GM18870 (cell line): ENCODE measurements around the gene C12orf42.

ENCODE experiments used
- ATAC-seq: cut with Tn5 transposase; IDR thresholded peaks from one replicate; pipeline ENCODE4 v1.9.1; 2021; ENCODE audit warnings: moderate library complexity; ENCODE audit not compliant: unreplicated experiment

C12orf42 gene

DNA sequence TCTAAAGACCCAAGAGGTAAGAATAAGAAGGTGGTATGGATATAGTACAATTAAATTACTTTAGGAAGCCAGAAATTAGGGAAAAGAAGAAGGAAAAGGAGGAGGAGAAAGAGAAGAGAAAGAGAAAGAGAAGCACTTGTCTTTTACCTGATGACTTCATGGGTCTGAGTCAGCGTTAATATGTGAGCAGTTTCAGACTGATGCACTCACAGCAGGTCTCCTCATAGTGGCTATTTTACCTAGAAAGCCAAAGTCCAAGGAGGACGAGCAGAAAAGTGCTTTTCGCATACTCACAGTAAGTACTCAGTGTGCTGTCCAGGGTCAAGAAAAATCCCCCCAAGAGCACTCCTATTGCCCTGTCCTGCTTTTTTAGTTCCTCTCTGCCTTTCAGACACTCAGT lies 222.1 kb downstream of the C12orf42 start:
- ATAC-seq, result no peak

DNA sequence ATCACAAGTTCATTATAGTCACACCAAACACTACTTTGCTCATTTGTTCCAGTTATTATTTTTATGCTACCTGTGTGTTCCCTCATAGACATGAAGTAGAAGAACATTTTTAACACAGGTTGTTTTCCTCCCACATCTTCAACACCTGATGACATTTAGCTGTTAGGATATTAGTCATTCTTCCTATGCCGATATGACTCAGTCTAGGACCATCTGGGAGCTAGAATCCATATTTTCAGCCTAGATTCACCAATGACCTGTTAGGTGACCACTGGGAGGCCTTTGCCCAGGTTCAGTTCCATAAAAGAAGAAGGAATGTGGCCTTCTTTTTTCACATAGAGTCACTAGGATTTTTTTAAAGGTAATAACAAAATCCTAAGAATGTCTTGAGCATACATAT lies 222.8 kb downstream of the C12orf42 start:
- ATAC-seq, result no peak

GRCh38 chr12:103269946-103270345 lies 225.8 kb downstream of the C12orf42 start:
- no peak for ATAC-seq

DNA sequence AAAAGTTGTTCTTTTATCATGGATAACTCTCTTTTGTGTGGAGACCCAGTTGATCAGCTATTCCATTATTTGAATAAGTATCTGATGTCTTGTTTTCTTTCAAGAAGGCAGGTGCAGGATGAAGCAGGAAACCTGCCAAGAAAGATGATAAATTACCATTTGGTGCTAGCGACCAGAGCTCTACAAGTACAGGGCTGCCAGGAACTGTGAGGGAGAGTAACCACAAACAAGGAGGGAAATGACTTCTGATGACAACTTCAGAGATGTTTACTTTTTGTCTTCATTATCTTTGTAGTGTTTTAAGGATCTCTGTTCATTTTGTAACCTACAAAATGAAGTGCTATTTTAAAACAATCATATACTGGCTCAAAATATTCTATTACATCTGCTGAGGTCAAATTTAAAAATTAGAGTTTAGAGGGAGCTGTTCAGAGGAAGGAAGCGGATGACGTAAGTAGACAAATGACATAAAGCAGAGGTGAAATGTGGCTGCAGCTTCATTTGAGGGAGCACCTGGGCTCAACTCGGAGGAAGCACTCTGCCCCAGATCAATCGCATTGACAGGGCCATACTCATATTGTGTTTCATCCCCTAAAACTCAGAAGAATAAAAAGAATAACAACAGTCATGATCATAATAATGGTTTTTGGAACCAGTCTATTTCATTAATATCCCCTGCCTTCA lies 226.8 kb downstream of the C12orf42 start:
- no peak for ATAC-seq

- ATAC-seq, result no peak
These were observed 238.0 kb downstream of the C12orf42 start for GRCh38 chr12:103257763-103258162.
